OCI-LY3 (cell line): ENCODE data around the gene ARHGEF4.

Source experiments
- H2AFZ ChIP-seq: fragments of 200-600, 300-600 bp; shearing (Covaris generic); 2 replicates; pipeline ENCODE4 v1.6.0; 2014; ENCODE audit warnings: antibody characterized with exemption, low read depth, low read length
- H3K27ac ChIP-seq: fragments of 200-600, 300-600 bp; sonication (generic); 2 replicates; pipeline ENCODE4 v1.5.1; 2014; ENCODE audit warnings: mild to moderate bottlenecking, low read length, moderate library complexity, mixed read lengths
- H3K27me3 ChIP-seq: fragments of 200-600, 300-600 bp; sonication (generic); 2 replicates; pipeline ENCODE4 v1.6.1; 2014; ENCODE audit warnings: low read depth, low read length, mixed read lengths
- H3K36me3 ChIP-seq: fragments of 200-600, 300-600 bp; sonication (generic); replicated peaks from 2 replicates; pipeline ENCODE3; 2014; ENCODE audit warnings: low read depth, low read length, mixed read lengths
- H3K4me1 ChIP-seq: fragments of 300-600, 200-600 bp; sonication (generic); 2 replicates; pipeline ENCODE4 v1.6.1; 2014; ENCODE audit warnings: low read length, mixed read lengths
- H3K4me2 ChIP-seq: fragments of 200-600, 300-600 bp; sonication (generic); 2 replicates; pipeline ENCODE4 v1.6.1; 2014; ENCODE audit warnings: low read length, mixed read lengths
- H3K4me3 ChIP-seq: fragments of 300-600, 200-600 bp; sonication (generic); 2 replicates; pipeline ENCODE4 v1.5.1; 2014; ENCODE audit warnings: antibody characterized with exemption, mild to moderate bottlenecking, low read length, moderate library complexity
- H3K79me2 ChIP-seq: fragments of 300-600, 200-600 bp; shearing (Covaris generic); 2 replicates; pipeline ENCODE4 v1.6.1; 2014; ENCODE audit warnings: mild to moderate bottlenecking, low read length, mixed read lengths
- H3K9ac ChIP-seq: fragments of 300-600, 200-600 bp; shearing (Covaris generic); 2 replicates; pipeline ENCODE4 v1.6.0; 2014; ENCODE audit warnings: mild to moderate bottlenecking, low read length, moderate library complexity
- H3K9me3 ChIP-seq: fragments of 200-600, 300-600 bp; shearing (Covaris generic); 2 replicates; pipeline ENCODE4 v1.6.1; 2014; ENCODE audit warnings: low read length, mixed read lengths; ENCODE audit not compliant: insufficient read depth
- H4K20me1 ChIP-seq: fragments of 200-600, 300-600 bp; sonication (generic); 2 replicates; pipeline ENCODE4 v1.6.1; 2016; ENCODE audit warnings: low read length, mixed read lengths; ENCODE audit not compliant: insufficient read depth
- CTCF ChIP-seq: fragments of 200-600, 300-600 bp; sonication (generic); IDR thresholded peaks from 2 replicates; pipeline ENCODE4 v1.5.1; 2014; ENCODE audit warnings: antibody characterized with exemption, low read length, low read depth
- EZH2phosphoT487 ChIP-seq: fragments of 200-600 bp; shearing (Covaris generic); IDR thresholded peaks from 2 replicates; pipeline ENCODE4 v1.6.1; 2018; ENCODE audit warnings: antibody characterized with exemption, mixed run types, low read depth

ARHGEF4 gene

GRCh38 chr2:130806370-130806769 lies 30.3 kb upstream of the ARHGEF4 start:
- TF ChIP-seq CTCF (no peak), EZH2phosphoT487 (no peak)
- H2AFZ ChIP-seq: no peak overlapping the region
- H3K27ac ChIP-seq: no peak overlapping the region
- no peaks in the 10 kb centered on the region for H4K20me1 ChIP-seq
- H3K4me3 ChIP-seq: no peak overlapping the region
- no peak overlapping the region for H3K9ac ChIP-seq
- peaks cover 11% of the 10 kb centered on the region for H3K4me1 ChIP-seq
- H3K79me2 ChIP-seq: no peaks in the 10 kb centered on the region
- no peaks in the 10 kb centered on the region for H3K27me3 ChIP-seq
- no peak overlapping the region for H3K4me2 ChIP-seq
- no peaks in the 10 kb centered on the region for H3K9me3 ChIP-seq
- no peaks in the 10 kb centered on the region for H3K36me3 ChIP-seq

- H3K27ac ChIP-seq: no peak overlapping the region
- TF ChIP-seq EZH2phosphoT487 (no peak), CTCF (no peak)
- H3K36me3 ChIP-seq: no peaks in the 10 kb centered on the region
- H3K4me1 ChIP-seq: peaks cover 17% of the 10 kb centered on the region
- H3K27me3 ChIP-seq: no peaks in the 10 kb centered on the region
- H3K9ac ChIP-seq: no peak overlapping the region
- no peaks in the 10 kb centered on the region for H3K79me2 ChIP-seq
- H3K4me3 ChIP-seq: no peak overlapping the region
- no peaks in the 10 kb centered on the region for H4K20me1 ChIP-seq
- H3K9me3 ChIP-seq: no peaks in the 10 kb centered on the region
- H2AFZ ChIP-seq: no peak overlapping the region
- no peak overlapping the region for H3K4me2 ChIP-seq
Measured at GRCh38 chr2:130807659-130808385, 28.9 kb upstream of the ARHGEF4 start.

DNA sequence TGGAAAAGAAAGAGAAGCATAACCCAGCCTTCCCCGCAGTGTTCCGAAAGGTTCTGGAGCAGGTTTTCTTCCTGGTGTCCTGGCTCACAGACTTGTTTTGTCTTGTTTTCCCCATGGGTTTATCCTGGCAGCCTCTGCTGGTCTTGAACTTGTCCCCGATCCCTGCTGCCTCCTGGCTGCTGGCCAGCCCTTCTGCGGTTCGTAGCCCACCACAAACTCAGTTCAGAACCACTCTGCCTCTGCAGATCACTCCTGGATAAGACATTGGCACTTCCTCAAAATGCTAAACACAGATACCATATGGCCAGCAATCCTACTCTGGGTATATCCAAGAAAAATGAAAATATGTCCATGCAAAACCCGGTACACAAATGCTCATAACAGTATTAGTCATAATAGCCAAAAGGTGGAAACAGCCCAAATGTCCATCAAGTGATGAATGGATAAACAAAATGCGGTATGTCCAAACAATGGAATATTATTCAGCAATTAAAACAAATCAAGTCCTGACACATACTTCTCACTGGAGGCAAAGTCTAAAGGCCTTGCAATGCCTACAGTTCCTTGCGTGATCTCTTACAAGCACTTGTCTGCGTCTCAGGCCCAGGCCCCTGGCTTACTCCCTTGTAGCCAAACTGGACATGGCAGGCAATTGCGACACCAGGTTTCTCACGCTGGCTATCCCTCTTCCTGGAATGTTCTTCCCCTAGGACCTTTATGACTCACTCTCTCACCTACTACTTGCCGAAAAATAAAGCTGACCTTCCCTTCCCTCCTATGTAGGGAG lies 28.0 kb upstream of the ARHGEF4 start:
- Histone ChIP-seq H3K9me3 (no peaks in the 10 kb centered on the region), H3K36me3 (no peaks in the 10 kb centered on the region), H3K79me2 (no peaks in the 10 kb centered on the region), H4K20me1 (no peaks in the 10 kb centered on the region), H3K9ac (no peak overlapping the region), H3K4me2 (no peak overlapping the region), H3K27me3 (no peaks in the 10 kb centered on the region), H3K4me3 (no peak overlapping the region), H3K27ac (no peak overlapping the region), H3K4me1 (peaks cover 17% of the 10 kb centered on the region), H2AFZ (no peak overlapping the region)
- TF ChIP-seq EZH2phosphoT487: no peak
- TF ChIP-seq CTCF: no peak

DNA sequence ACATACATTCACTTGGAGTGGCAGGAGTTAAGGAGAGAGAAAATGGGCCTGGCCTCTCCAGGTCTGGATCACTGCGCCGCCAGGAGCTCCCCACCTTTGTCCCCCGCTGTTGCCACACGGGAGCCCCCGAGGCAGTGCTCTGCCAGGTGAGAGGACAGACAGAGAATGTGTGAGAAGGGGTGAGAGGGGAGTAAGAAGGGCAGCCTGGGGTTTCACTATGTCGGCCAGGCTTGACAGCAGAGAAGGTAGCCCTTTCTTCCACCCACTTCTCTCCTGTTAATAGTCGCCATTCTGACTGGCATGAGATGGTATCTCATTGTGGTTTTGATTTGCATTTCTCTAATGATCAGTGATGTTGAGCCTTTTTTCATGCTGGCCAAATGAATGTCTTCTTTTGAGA lies 26.2 kb upstream of the ARHGEF4 start:
- Histone ChIP-seq H3K36me3 (no peaks in the 10 kb centered on the region), H3K4me3 (no peak overlapping the region), H3K9me3 (no peaks in the 10 kb centered on the region), H3K79me2 (no peaks in the 10 kb centered on the region), H4K20me1 (no peaks in the 10 kb centered on the region), H3K4me1 (peaks cover 17% of the 10 kb centered on the region), H2AFZ (no peak overlapping the region), H3K27ac (no peak overlapping the region), H3K4me2 (no peak overlapping the region), H3K9ac (no peak overlapping the region), H3K27me3 (no peaks in the 10 kb centered on the region)
- TF ChIP-seq EZH2phosphoT487 (no peak), CTCF (no peak)
